Prostate gland (tissue), 2 donors: ENCODE data around the gene MFN2. TPM values are rescaled to one million over a fixed set of nuclear protein-coding genes. Genes with fewer than 3 reads are reported as not detected.

Experiments
- DNase-seq: peaks from one replicate; pipeline ENCODE4 v3.0.0-alpha.2; 2019; ENCODE audit warnings: low spot score
- H3K27ac ChIP-seq, 2 donors: fragments of 200-600 bp; sonication (generic); 2 replicates each; pipeline ENCODE4 v1.5.1; 2017 to 2019
- H3K27me3 ChIP-seq: fragments of 200-600 bp; sonication (generic); replicated peaks from 2 replicates; pipeline ENCODE4 v1.5.1; 2019; ENCODE audit not compliant: insufficient read depth
- H3K36me3 ChIP-seq, 2 donors: fragments of 200-600 bp; sonication (generic); 1 replicate in 1 of 2; 2 replicates in 1 of 2; pipeline versions ENCODE4 v1.5.1 to v1.8.1; 2017 to 2019
- H3K4me1 ChIP-seq: fragments of 200-600 bp; sonication (generic); replicated peaks from 2 replicates; pipeline ENCODE4 v1.5.1; 2019
- H3K4me3 ChIP-seq, 2 donors: fragments of 200-600 bp; sonication (generic); 2 replicates each; pipeline ENCODE4 v1.5.1; 2017 to 2019
- H3K9me3 ChIP-seq: fragments of 200-600 bp; sonication (generic); 2 replicates; pipeline ENCODE4 v1.5.1; 2017
- POLR2A ChIP-seq: fragments of 450-650 bp; IDR thresholded peaks from one replicate; pipeline ENCODE4 v1.6.1; 2016; ENCODE audit warnings: antibody characterized with exemption, mild to moderate bottlenecking
- POLR2AphosphoS5 ChIP-seq: sonication (generic); formaldehyde crosslinking; IDR thresholded peaks from one replicate; pipeline ENCODE4 v1.6.1; 2017; ENCODE audit warnings: antibody characterized with exemption
- WGBS: methylation state at CpG from one replicate; pipeline ENCODE4 v1.1.5; 2018; 5-methylcytosine and 5-hydroxymethylcytosine counted together
- intact Hi-C: fragments of 100-400 bp; cut with DNase I; formaldehyde crosslinking; loops from one replicate; pipeline ENCODE4 v1.14.2; 2022
- total RNA-seq, 2 donors: library from RNA; depleted of rRNA; stranded (reverse); fragments of >200 nt; gene quantifications; one replicate each; pipeline ENCODE4 v1.1.0, GENCODE V29; 2016
- TF ChIP-seq, protein P1 (sequence below), 4 experiments: fragments of 200-600 bp in 2 of 4; fragments of 450-650 bp in 2 of 4; sonication (generic) in 2 of 4; IDR thresholded peaks; 1 replicate in 3 of 4; 2 replicates in 1 of 4; pipeline ENCODE4 v1.5.1; 2016 to 2019; ENCODE audit warnings: antibody characterized with exemption in 4 of 4, mild to moderate bottlenecking in 2 of 4, moderate library complexity in 2 of 4

MFN2 gene
- total RNA-seq, 2 donors from 2014 or later = 55.0 to 92.4 TPM

DNA sequence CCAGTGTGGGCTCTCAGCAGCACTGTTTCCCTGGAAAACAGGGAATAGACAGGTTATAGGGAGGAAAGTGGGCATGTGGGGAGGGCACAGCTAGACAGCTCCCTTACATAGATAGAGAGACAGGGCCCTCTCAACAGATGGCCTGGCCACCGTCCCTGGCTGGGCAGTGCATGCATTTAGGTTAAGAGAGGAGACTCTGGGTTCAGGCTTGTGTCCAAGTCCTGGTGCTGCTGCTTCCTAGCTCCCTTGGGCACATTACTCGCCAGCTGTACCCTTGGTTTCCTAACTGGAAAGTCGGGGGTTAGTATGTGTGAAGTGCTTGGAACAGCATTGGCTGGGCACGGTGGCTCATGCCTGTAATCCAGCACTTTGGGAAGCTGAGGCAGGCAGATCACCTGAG is 36.6 kb upstream of the MFN2 start:
- Histone ChIP-seq H3K4me1 (no peaks in the 10 kb centered on the region), H3K36me3 (no peaks in the 10 kb centered on the region), H3K9me3 (no peaks in the 10 kb centered on the region), H3K27ac (no peak overlapping the region), H3K27me3 (no peaks in the 10 kb centered on the region), H3K4me3 (no peak overlapping the region)
- intact Hi-C loops = no loop called here
- WGBS = 76% methylated on average over 4 of the region's 4 CpGs
- DNase-seq = no peak
- no peak for TF ChIP-seq POLR2A
- TF ChIP-seq POLR2AphosphoS5 = no peak
- TF ChIP-seq, protein P1, sequence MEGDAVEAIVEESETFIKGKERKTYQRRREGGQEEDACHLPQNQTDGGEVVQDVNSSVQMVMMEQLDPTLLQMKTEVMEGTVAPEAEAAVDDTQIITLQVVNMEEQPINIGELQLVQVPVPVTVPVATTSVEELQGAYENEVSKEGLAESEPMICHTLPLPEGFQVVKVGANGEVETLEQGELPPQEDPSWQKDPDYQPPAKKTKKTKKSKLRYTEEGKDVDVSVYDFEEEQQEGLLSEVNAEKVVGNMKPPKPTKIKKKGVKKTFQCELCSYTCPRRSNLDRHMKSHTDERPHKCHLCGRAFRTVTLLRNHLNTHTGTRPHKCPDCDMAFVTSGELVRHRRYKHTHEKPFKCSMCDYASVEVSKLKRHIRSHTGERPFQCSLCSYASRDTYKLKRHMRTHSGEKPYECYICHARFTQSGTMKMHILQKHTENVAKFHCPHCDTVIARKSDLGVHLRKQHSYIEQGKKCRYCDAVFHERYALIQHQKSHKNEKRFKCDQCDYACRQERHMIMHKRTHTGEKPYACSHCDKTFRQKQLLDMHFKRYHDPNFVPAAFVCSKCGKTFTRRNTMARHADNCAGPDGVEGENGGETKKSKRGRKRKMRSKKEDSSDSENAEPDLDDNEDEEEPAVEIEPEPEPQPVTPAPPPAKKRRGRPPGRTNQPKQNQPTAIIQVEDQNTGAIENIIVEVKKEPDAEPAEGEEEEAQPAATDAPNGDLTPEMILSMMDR (IDR thresholded peaks at IDR 0.05) = no peak

DNA sequence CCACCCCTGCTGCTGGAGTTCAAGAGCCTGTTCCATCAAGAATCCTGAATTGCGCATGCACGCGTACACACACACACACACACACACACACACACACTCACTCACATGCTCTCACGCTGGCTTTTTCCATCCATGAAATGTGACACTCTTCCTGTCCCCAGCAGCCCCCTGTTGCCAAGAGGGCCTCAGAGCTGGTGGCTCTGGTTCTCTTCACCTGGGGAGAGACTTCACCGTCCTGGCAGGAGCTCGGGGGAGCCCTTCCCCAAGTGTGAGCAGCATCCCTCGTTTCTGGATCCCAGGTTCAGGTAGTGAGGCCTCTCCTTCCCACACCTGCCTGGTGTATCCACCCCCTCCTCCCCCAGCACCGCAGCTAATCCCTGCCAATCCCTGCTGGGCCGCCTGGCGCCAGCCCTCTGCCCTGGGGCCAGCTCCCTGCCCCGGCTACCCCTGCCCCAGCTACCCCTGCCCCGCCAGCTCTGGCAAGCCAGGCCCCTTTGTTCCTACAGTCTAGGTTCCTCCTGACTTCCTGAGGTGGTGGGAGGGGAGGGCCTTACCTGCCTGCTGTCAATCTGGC is 35.8 kb upstream of the MFN2 start:
- Histone ChIP-seq H3K9me3 (no peaks in the 10 kb centered on the region), H3K27me3 (no peaks in the 10 kb centered on the region), H3K4me1 (no peaks in the 10 kb centered on the region), H3K27ac (peak overlapping the region in 1 of 2 donors; percentile 45), H3K36me3 (no peaks in the 10 kb centered on the region), H3K4me3 (no peak overlapping the region)
- intact Hi-C loops = no loop called here
- 42% methylated on average over 11 of the region's 12 CpGs for WGBS
- DNase-seq = peak; percentile 64
- no peak for TF ChIP-seq POLR2A
- TF ChIP-seq POLR2AphosphoS5 = peak; percentile 45

DNA sequence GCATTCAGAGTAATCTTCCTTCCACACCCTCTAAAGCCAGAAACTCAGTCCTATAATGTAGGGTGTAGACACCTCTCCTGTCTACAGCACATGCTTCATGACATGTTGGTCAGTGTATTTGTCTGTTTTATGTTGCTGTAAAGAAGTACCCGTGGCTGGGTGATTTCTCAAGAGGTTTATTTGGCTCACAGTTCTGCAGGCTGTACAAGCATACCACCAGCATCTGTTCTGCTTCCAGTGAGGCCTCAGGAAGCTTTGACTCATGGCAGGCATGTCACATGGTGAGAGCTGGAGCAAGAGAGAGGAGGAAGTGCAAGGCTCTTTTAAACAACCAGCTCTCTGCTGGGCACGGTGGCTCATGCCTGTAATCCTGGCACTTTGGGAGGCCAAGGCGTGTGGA is 33.6 kb upstream of the MFN2 start:
- Histone ChIP-seq H3K27me3 (no peaks in the 10 kb centered on the region), H3K9me3 (no peaks in the 10 kb centered on the region), H3K4me3 (no peak overlapping the region), H3K4me1 (no peaks in the 10 kb centered on the region), H3K27ac (no peak overlapping the region), H3K36me3 (peaks cover 0 to 3% of the 10 kb centered on the region in 2 donors)
- no peak for DNase-seq
- WGBS = 92% methylated on average over 3 of the region's 3 CpGs
- intact Hi-C loops = no loop called here
- TF ChIP-seq POLR2AphosphoS5 (no peak), POLR2A (no peak)
- TF ChIP-seq, protein P1 (IDR thresholded peaks at IDR 0.05) = no peak

- peaks cover 0 to 3% of the 10 kb centered on the region in 2 donors for H3K36me3 ChIP-seq
- H3K27me3 ChIP-seq = no peaks in the 10 kb centered on the region
- DNase-seq = no peak
- TF ChIP-seq, protein P1 (IDR thresholded peaks at IDR 0.05) = no peak
- no peak for TF ChIP-seq POLR2A
- TF ChIP-seq POLR2AphosphoS5 = no peak
- H3K4me3 ChIP-seq = no peak overlapping the region
- intact Hi-C loops = no loop called here
- no peaks in the 10 kb centered on the region for H3K4me1 ChIP-seq
- H3K9me3 ChIP-seq = no peaks in the 10 kb centered on the region
- WGBS = 94% methylated on average over 6 of the region's 6 CpGs
- H3K27ac ChIP-seq = no peak overlapping the region
These were observed 31.3 kb upstream of the MFN2 start for GRCh38 chr1:11948822-11949458.

GRCh38 chr1:11951901-11952300 is 28.3 kb upstream of the MFN2 start:
- H3K27me3 ChIP-seq = no peaks in the 10 kb centered on the region
- TF ChIP-seq POLR2AphosphoS5 = no peak
- TF ChIP-seq POLR2A = no peak
- TF ChIP-seq, protein P1 (IDR thresholded peaks at IDR 0.05) = no peak
- H3K36me3 ChIP-seq = peaks cover 2 to 3% of the 10 kb centered on the region in 2 donors
- DNase-seq = no peak
- H3K27ac ChIP-seq = no peak overlapping the region
- WGBS = 90% methylated on average over 2 of the region's 2 CpGs
- no peaks in the 10 kb centered on the region for H3K9me3 ChIP-seq
- no peaks in the 10 kb centered on the region for H3K4me1 ChIP-seq
- no peak overlapping the region for H3K4me3 ChIP-seq
- intact Hi-C loops = no loop called here
